IMR-90 (cell line): ENCODE results near the gene UGGT1. TPM values are rescaled to one million over a fixed set of nuclear protein-coding genes. Genes with fewer than 3 reads are reported as not detected.

Source experiments
- ATAC-seq: fragments of 200-7000 bp; cut with Tn5 transposase; 2 replicates; pipeline ENCODE4 v1.9.1; 2020; ENCODE audit warnings: low read depth, mild to moderate bottlenecking, moderate library complexity
- BruUV-seq: library from RNA; stranded (reverse); fragments of 400-500 nt; replicated peaks from 2 replicates; lab custom pipeline; 2021; lab: Mats Ljungman, UMichigan
- CTCF ChIA-PET: fragments of 300-600 bp; formaldehyde crosslinking; extraction: SDS; loops from one replicate; lab custom pipeline; 2021; ENCODE audit warnings: antibody characterized with exemption; lab: Yijun Ruan, JAX
- POLR2A ChIA-PET: fragments of 300-600 bp; sonication (Branson Sonifier 250); formaldehyde crosslinking; loops from one replicate; lab custom pipeline; 2022; ENCODE audit warnings: antibody characterized with exemption; ENCODE audit not compliant: unreplicated experiment; lab: Charles Lee
- DNase-seq: peaks from one replicate; pipeline ENCODE4 v3.0.0; 2013
- H2AFZ ChIP-seq: replicated peaks from 2 replicates; pipeline ENCODE3; 2013; ENCODE audit warnings: low read length, mild to moderate bottlenecking; ENCODE audit not compliant: poor library complexity
- H2AK5ac ChIP-seq: 2 replicates; pipeline ENCODE4 v1.6.1; 2013; ENCODE audit warnings: low read depth, low read length, inconsistent platforms
- H2AK9ac ChIP-seq: replicated peaks from 2 replicates; pipeline ENCODE3; 2013; ENCODE audit warnings: mild to moderate bottlenecking, low read depth, low read length, moderate library complexity; ENCODE audit not compliant: poor library complexity
- H2BK120ac ChIP-seq: 2 replicates; pipeline ENCODE4 v1.6.1; 2013; ENCODE audit warnings: low read depth, low read length, inconsistent platforms
- H2BK15ac ChIP-seq: 3 replicates; pipeline ENCODE4 v1.6.1; 2013; ENCODE audit warnings: low read depth, low read length, inconsistent platforms
- H2BK20ac ChIP-seq: 2 replicates; pipeline ENCODE4 v1.6.1; 2013; ENCODE audit warnings: low read depth, mild to moderate bottlenecking, inconsistent platforms, low read length, moderate library complexity
- H2BK5ac ChIP-seq: 2 replicates; pipeline ENCODE4 v1.6.1; 2013; ENCODE audit warnings: mild to moderate bottlenecking, low read depth, low read length, inconsistent platforms; ENCODE audit not compliant: poor library complexity, severe bottlenecking
- H3K14ac ChIP-seq: replicated peaks from 2 replicates; pipeline ENCODE4 v1.6.1; 2013; ENCODE audit warnings: low read depth, low read length, inconsistent platforms
- H3K18ac ChIP-seq: 2 replicates; pipeline ENCODE4 v1.6.1; 2013; ENCODE audit warnings: low read depth, low read length, control low read depth
- H3K23ac ChIP-seq: 2 replicates; pipeline ENCODE4 v1.6.1; 2013; ENCODE audit warnings: low read depth, low read length, inconsistent platforms
- H3K27ac ChIP-seq: 2 replicates; pipeline ENCODE4 v1.5.1; 2013; ENCODE audit warnings: mild to moderate bottlenecking, control low read depth, low read length; ENCODE audit not compliant: insufficient read depth
- H3K27me3 ChIP-seq: 2 replicates; pipeline ENCODE4 v1.6.1; 2013; ENCODE audit warnings: low read length; ENCODE audit not compliant: control insufficient read depth, insufficient read depth
- H3K36me3 ChIP-seq: 2 replicates; pipeline ENCODE4 v1.6.1; 2013; ENCODE audit warnings: low read length, mixed read lengths; ENCODE audit not compliant: control insufficient read depth, insufficient read depth
- H3K4ac ChIP-seq: 2 replicates; pipeline ENCODE4 v1.6.1; 2013; ENCODE audit warnings: low read depth, low read length, inconsistent platforms
- H3K4me1 ChIP-seq: 2 replicates; pipeline ENCODE4 v1.6.1; 2013; ENCODE audit warnings: low read length, mixed read lengths; ENCODE audit not compliant: control insufficient read depth, insufficient read depth
- H3K4me2 ChIP-seq: 2 replicates; pipeline ENCODE4 v1.6.1; 2013; ENCODE audit warnings: low read depth, mild to moderate bottlenecking, control low read depth, low read length, moderate library complexity
- H3K4me3 ChIP-seq: 2 replicates; pipeline ENCODE4 v1.5.1; 2013; ENCODE audit warnings: low read depth, mild to moderate bottlenecking, control low read depth, low read length, moderate library complexity; ENCODE audit not compliant: insufficient read depth
- H3K56ac ChIP-seq: 2 replicates; pipeline ENCODE4 v1.6.1; 2013; ENCODE audit warnings: low read length, inconsistent platforms; ENCODE audit not compliant: insufficient read depth; ENCODE audit errors: extremely low read depth
- H3K79me1 ChIP-seq, 2 experiments: 2 replicates each; pipeline ENCODE4 v1.6.1; 2013; ENCODE audit warnings: low read length in 2 of 2, inconsistent platforms in 1 of 2, low read depth in 1 of 2
- H3K9ac ChIP-seq: 2 replicates; pipeline ENCODE4 v1.6.1; 2013; ENCODE audit warnings: low read depth, low read length, control low read depth
- H3K9me1 ChIP-seq: 2 replicates; pipeline ENCODE4 v1.6.1; 2013; ENCODE audit warnings: low read length, inconsistent platforms; ENCODE audit not compliant: insufficient read depth
- H3K9me3 ChIP-seq: 2 replicates; pipeline ENCODE4 v1.6.1; 2013; ENCODE audit warnings: low read length; ENCODE audit not compliant: control insufficient read depth, insufficient read depth
- H4K20me1 ChIP-seq: 2 replicates; pipeline ENCODE4 v1.6.1; 2013; ENCODE audit warnings: low read length, inconsistent platforms; ENCODE audit not compliant: insufficient read depth
- H4K5ac ChIP-seq: 2 replicates; pipeline ENCODE4 v1.6.1; 2013; ENCODE audit warnings: mild to moderate bottlenecking, low read depth, low read length, control low read depth
- H4K8ac ChIP-seq, 2 experiments: 2 replicates each; pipeline ENCODE4 v1.6.1; 2013; ENCODE audit warnings: low read depth in 2 of 2, low read length in 2 of 2, control low read depth in 1 of 2, inconsistent platforms in 1 of 2
- H4K91ac ChIP-seq: 2 replicates; pipeline ENCODE4 v1.6.1; 2013; ENCODE audit warnings: low read depth, low read length, inconsistent platforms; ENCODE audit not compliant: insufficient read depth
- BHLHE40 ChIP-seq: fragments of 150-350 bp; IDR thresholded peaks from 2 replicates; pipeline ENCODE4 v1.6.1; 2016; ENCODE audit warnings: mild to moderate bottlenecking, low read depth, low read length
- CEBPB ChIP-seq: IDR thresholded peaks from 2 replicates; pipeline ENCODE4 v1.6.1; 2012; ENCODE audit warnings: low read depth, low read length, improper control_type of control experiment
- CHD1 ChIP-seq: IDR thresholded peaks from 2 replicates; pipeline ENCODE4 v1.6.1; 2012; ENCODE audit warnings: low read depth, low read length, improper control_type of control experiment
- CTCF ChIP-seq: conservative IDR thresholded peaks from 2 replicates; pipeline ENCODE4 v1.5.1; 2012; ENCODE audit warnings: mild to moderate bottlenecking, low read depth, low read length, improper control_type of control experiment
- ELK1 ChIP-seq: fragments of 150-350 bp; IDR thresholded peaks from 2 replicates; pipeline ENCODE4 v1.6.1; 2016; ENCODE audit warnings: low read depth, mild to moderate bottlenecking, low read length, moderate library complexity, borderline replicate concordance
- FOS ChIP-seq: fragments of 150-350 bp; IDR thresholded peaks from 2 replicates; pipeline ENCODE4 v1.6.1; 2016; ENCODE audit warnings: low read depth, low read length
- MAFK ChIP-seq: IDR thresholded peaks from 2 replicates; pipeline ENCODE4 v1.6.1; 2012; ENCODE audit warnings: low read depth, low read length, improper control_type of control experiment
- MAZ ChIP-seq: IDR thresholded peaks from 2 replicates; pipeline ENCODE4 v1.6.1; 2012; ENCODE audit warnings: low read depth, mild to moderate bottlenecking, low read length, improper control_type of control experiment, moderate library complexity, borderline replicate concordance
- MXI1 ChIP-seq: IDR thresholded peaks from 2 replicates; pipeline ENCODE4 v1.6.1; 2012; ENCODE audit warnings: low read depth, mild to moderate bottlenecking, low read length, moderate library complexity, borderline replicate concordance
- NFE2L2 ChIP-seq: fragments of 150-350 bp; IDR thresholded peaks from 2 replicates; pipeline ENCODE4 v1.6.1; 2016; ENCODE audit warnings: low read depth, mild to moderate bottlenecking, low read length
- POLR2A ChIP-seq: IDR thresholded peaks from 2 replicates; pipeline ENCODE4 v1.6.1; 2012; ENCODE audit warnings: mild to moderate bottlenecking, low read depth, low read length
- RAD21 ChIP-seq: IDR thresholded peaks from 2 replicates; pipeline ENCODE4 v1.6.1; 2012; ENCODE audit warnings: low read length, improper control_type of control experiment
- RCOR1 ChIP-seq: IDR thresholded peaks from 2 replicates; pipeline ENCODE4 v1.6.1; 2012; ENCODE audit warnings: mild to moderate bottlenecking, low read length, improper control_type of control experiment; ENCODE audit not compliant: insufficient replicate concordance
- RFX5 ChIP-seq: IDR thresholded peaks from 2 replicates; pipeline ENCODE4 v1.8.0; 2012; ENCODE audit warnings: low read depth, mild to moderate bottlenecking, low read length, moderate library complexity
- SMC3 ChIP-seq: fragments of 150-350 bp; IDR thresholded peaks from 2 replicates; pipeline ENCODE4 v1.6.1; 2016; ENCODE audit warnings: low read depth, mild to moderate bottlenecking, antibody characterized with exemption, low read length, moderate library complexity
- USF2 ChIP-seq: fragments of 150-350 bp; IDR thresholded peaks from 2 replicates; pipeline ENCODE4 v1.6.1; 2017; ENCODE audit warnings: mild to moderate bottlenecking, antibody characterized with exemption, low read length, low read depth
- WGBS, 2 experiments: methylation state at CpG; one replicate each; pipeline versions ENCODE4 v1.1.5 to v1.1.7; 2013; ENCODE audit warnings: missing lambda C conversion rate in 2 of 2; ENCODE audit not compliant: insufficient read length in 1 of 2; ENCODE audit errors: extremely low coverage in 2 of 2; 5-methylcytosine and 5-hydroxymethylcytosine counted together
- dilution Hi-C: fragments of 300-500 bp; cut with HindIII; formaldehyde crosslinking; loops from one replicate; pipeline ENCODE4 v1.14.3; 2018; ENCODE audit warnings: low sequenced_read_pairs; ENCODE audit not compliant: unreplicated experiment
- in situ Hi-C: fragments of 300-500 bp; cut with MboI; formaldehyde crosslinking; loops from 3 replicates; pipeline ENCODE4 v1.14.3; 2019; ENCODE audit warnings: low sequenced_read_pairs, inconsistent platforms, mixed read lengths
- intact Hi-C: fragments of 100-400 bp; cut with micrococcal nuclease; formaldehyde crosslinking; loops from 2 replicates; pipeline ENCODE4 v1.10.0; 2022
- polyA plus RNA-seq, 3 experiments: library from polyadenylated mRNA; depleted of rRNA; stranded (reverse); fragments of >200 nt; gene quantifications; 2 replicates each; pipeline ENCODE4 v1.2.3, GENCODE V29; 2012; ENCODE audit warnings: low replicate concordance in 1 of 3
- total RNA-seq: library from RNA; depleted of rRNA; stranded (reverse); fragments of >200 nt; gene quantifications from 2 replicates; pipeline ENCODE4 v1.2.3, GENCODE V29; 2012

UGGT1 gene
- total and polyA plus RNA-seq, 2 of the 4 experiments (the other 2 are of a cell fraction) = 26.1 to 71.3 TPM

DNA sequence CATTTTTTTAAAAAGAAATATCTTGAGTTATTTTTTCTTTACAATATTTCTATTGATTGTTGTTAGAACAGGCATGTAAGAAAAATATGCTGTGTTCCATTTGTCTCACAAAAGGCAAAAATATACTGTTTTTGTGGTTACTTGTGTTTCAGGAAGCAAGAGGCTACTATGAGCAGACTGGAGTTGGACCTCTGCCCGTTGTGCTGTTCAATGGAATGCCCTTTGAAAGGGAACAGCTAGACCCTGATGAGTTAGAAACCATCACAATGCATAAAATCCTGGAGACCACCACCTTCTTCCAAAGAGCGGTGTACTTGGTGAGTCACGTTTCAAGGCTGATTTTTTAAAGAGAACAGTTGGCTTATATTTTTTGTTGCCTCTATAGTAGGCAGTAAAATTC, 54.7 kb downstream of the UGGT1 start:
- Histone ChIP-seq H2AK5ac (no peak overlapping the region), H2BK120ac (no peak overlapping the region), H3K27me3 (no peaks in the 10 kb centered on the region), H3K36me3 (peaks cover 27% of the 10 kb centered on the region), H4K8ac (no peak overlapping the region), H3K23ac (no peak overlapping the region), H2BK5ac (no peak overlapping the region), H3K4ac (no peak overlapping the region), H4K91ac (no peak overlapping the region), H3K56ac (no peak overlapping the region), H3K4me1 (no peaks in the 10 kb centered on the region), H2AFZ (no peak overlapping the region), H3K27ac (no peak overlapping the region), H4K5ac (no peak overlapping the region), H2AK9ac (no peak overlapping the region), H3K4me3 (no peak overlapping the region), H2BK20ac (no peak overlapping the region), H3K4me2 (no peak overlapping the region), H3K9me1 (0 out of 2 replicates have a peak, but pooled peaks cover 4% of the 10 kb centered on the region), H2BK15ac (no peak overlapping the region), H3K79me1 (peaks cover 9 to 12% of the 10 kb centered on the region in 2 experiments; a peak in 3 of 4 replicates), H3K14ac (no peak overlapping the region), H3K9me3 (no peaks in the 10 kb centered on the region), H3K18ac (no peak overlapping the region), H4K20me1 (no peaks in the 10 kb centered on the region), H3K9ac (no peak overlapping the region)
- intact Hi-C loops (no loop called here), dilution Hi-C loops (no loop called here), in situ Hi-C loops (no loop called here)
- WGBS, 2 experiments = no CpG with 5 or more reads among the region's 3 CpGs
- ATAC-seq (no peak; the same call in 1 of the 2 replicates), DNase-seq (peak; percentile 24)
- CTCF ChIA-PET = interaction anchor here (0.6 kb wide), 1 partner anchor 20 kb away, joined by 5 read pairs; no protein-coding TSS in a partner anchor
- BruUV-seq = no TSS peak
- POLR2A ChIA-PET = no interaction called here
- no peak for TF ChIP-seq USF2
- no peak for TF ChIP-seq NFE2L2
- no peak for TF ChIP-seq BHLHE40
- no peak for TF ChIP-seq RCOR1
- TF ChIP-seq POLR2A = no peak
- TF ChIP-seq CHD1 = no peak
- no peak for TF ChIP-seq ELK1
- TF ChIP-seq MXI1 = no peak
- TF ChIP-seq RFX5 = no peak
- no peak for TF ChIP-seq FOS
- TF ChIP-seq MAFK = no peak
- no peak for TF ChIP-seq RAD21
- TF ChIP-seq CEBPB = no peak
- TF ChIP-seq CTCF = no peak
- TF ChIP-seq SMC3 = no peak
- no peak for TF ChIP-seq MAZ
